Measurements from ENCODE around the gene ITGAE.

- TF ChIP-seq, protein P1, sequence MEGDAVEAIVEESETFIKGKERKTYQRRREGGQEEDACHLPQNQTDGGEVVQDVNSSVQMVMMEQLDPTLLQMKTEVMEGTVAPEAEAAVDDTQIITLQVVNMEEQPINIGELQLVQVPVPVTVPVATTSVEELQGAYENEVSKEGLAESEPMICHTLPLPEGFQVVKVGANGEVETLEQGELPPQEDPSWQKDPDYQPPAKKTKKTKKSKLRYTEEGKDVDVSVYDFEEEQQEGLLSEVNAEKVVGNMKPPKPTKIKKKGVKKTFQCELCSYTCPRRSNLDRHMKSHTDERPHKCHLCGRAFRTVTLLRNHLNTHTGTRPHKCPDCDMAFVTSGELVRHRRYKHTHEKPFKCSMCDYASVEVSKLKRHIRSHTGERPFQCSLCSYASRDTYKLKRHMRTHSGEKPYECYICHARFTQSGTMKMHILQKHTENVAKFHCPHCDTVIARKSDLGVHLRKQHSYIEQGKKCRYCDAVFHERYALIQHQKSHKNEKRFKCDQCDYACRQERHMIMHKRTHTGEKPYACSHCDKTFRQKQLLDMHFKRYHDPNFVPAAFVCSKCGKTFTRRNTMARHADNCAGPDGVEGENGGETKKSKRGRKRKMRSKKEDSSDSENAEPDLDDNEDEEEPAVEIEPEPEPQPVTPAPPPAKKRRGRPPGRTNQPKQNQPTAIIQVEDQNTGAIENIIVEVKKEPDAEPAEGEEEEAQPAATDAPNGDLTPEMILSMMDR (IDR thresholded peaks at IDR 0.05): no peak
- TF ChIP-seq EZH2 (IDR thresholded peaks at IDR 0.05): no peak
Observed at GRCh38 chr17:3724378-3725077, 76.5 kb downstream of the ITGAE start.
